Fibroblast of lung (primary cell): ENCODE measurements around the gene TBX6. TPM values are rescaled to one million over a fixed set of nuclear protein-coding genes. Genes with fewer than 3 reads are reported as not detected.

Source experiments
- DNase-seq, 2 donors: peaks; one replicate each; pipeline versions ENCODE4 v3.0.0 to v3.0.0-alpha.2; 2010; ENCODE audit warnings: low read depth in 2 of 2
- H2AFZ ChIP-seq: 2 replicates; pipeline ENCODE4 v1.5.1; 2012; ENCODE audit warnings: low read length, control low read depth, inconsistent platforms
- H3K27ac ChIP-seq: 2 replicates; pipeline ENCODE4 v1.5.1; 2011; ENCODE audit warnings: low read length, control low read depth; ENCODE audit not compliant: insufficient read depth
- H3K27me3 ChIP-seq: 2 replicates; pipeline ENCODE4 v1.5.1; 2011; ENCODE audit warnings: mild to moderate bottlenecking, low read length; ENCODE audit not compliant: control insufficient read depth, insufficient read depth
- H3K36me3 ChIP-seq: 2 replicates; pipeline ENCODE4 v1.5.1; 2011; ENCODE audit warnings: low read length; ENCODE audit not compliant: control insufficient read depth, insufficient read depth
- H3K4me1 ChIP-seq: 2 replicates; pipeline ENCODE4 v1.5.1; 2011; ENCODE audit warnings: low read length; ENCODE audit not compliant: control insufficient read depth, insufficient read depth; ENCODE audit errors: extremely low read depth
- H3K4me2 ChIP-seq: 2 replicates; pipeline ENCODE4 v1.5.1; 2011; ENCODE audit warnings: low read length, control low read depth; ENCODE audit not compliant: insufficient read depth; ENCODE audit errors: extremely low read depth
- H3K4me3 ChIP-seq, 4 experiments: fragments of 200-600 bp in 1 of 4; sonication (generic) in 1 of 4; replicated peaks in 1 of 4; 2 replicates each; pipeline ENCODE4 v1.5.1; 2011 to 2016; ENCODE audit warnings: low read length in 4 of 4, low read depth in 3 of 4, mild to moderate bottlenecking in 3 of 4, control low read depth in 2 of 4, inconsistent platforms in 1 of 4, mixed read lengths in 1 of 4; ENCODE audit not compliant: insufficient read depth in 1 of 4; ENCODE audit errors: control extremely low read depth in 1 of 4
- H3K79me2 ChIP-seq: 2 replicates; pipeline ENCODE4 v1.5.1; 2012; ENCODE audit warnings: mild to moderate bottlenecking, low read length, inconsistent platforms; ENCODE audit not compliant: control insufficient read depth, insufficient read depth
- H3K9ac ChIP-seq: 2 replicates; pipeline ENCODE4 v1.5.1; 2011; ENCODE audit warnings: mild to moderate bottlenecking, low read length, control low read depth; ENCODE audit not compliant: insufficient read depth
- H3K9me3 ChIP-seq: 2 replicates; pipeline ENCODE4 v1.5.1; 2012; ENCODE audit warnings: low read depth, low read length; ENCODE audit not compliant: control insufficient read depth, insufficient read depth
- H4K20me1 ChIP-seq: 2 replicates; pipeline ENCODE4 v1.5.1; 2011; ENCODE audit warnings: low read length; ENCODE audit not compliant: control insufficient read depth, insufficient read depth; ENCODE audit errors: extremely low read depth
- EZH2 ChIP-seq: IDR thresholded peaks from 2 replicates; pipeline ENCODE4 v1.5.1; 2012; ENCODE audit warnings: low read length, control low read depth, mild to moderate bottlenecking; ENCODE audit errors: missing control alignments
- polyA plus RNA-seq, 2 donors: library from polyadenylated mRNA; depleted of rRNA in 1 of 2; stranded (reverse) in 1 of 2; unstranded in 1 of 2; fragments of >200 nt; gene quantifications; 2 replicates each; pipeline ENCODE4 v1.2.1, GENCODE V29; 2011 to 2012; ENCODE audit warnings: missing spikeins in 1 of 2
- total RNA-seq: library from RNA; depleted of rRNA; stranded (reverse); fragments of >200 nt; gene quantifications from 2 replicates; pipeline ENCODE4 v1.2.1, GENCODE V29; 2014
- TF ChIP-seq, protein P1 (sequence below), 2 donors: IDR thresholded peaks in 1 of 2; conservative IDR thresholded peaks in 1 of 2; 1 replicate in 1 of 2; 2 replicates in 1 of 2; pipeline ENCODE4 v1.5.1; 2011 to 2012; ENCODE audit warnings: low read length in 2 of 2, control low read depth in 1 of 2, inconsistent platforms in 1 of 2, low read depth in 1 of 2, mild to moderate bottlenecking in 1 of 2

TBX6 gene
- total and polyA plus RNA-seq, 2 donors (not counting 1 experiment from before 2014, with no cell fraction given) = 0.33 TPM; not detected in 1

DNA sequence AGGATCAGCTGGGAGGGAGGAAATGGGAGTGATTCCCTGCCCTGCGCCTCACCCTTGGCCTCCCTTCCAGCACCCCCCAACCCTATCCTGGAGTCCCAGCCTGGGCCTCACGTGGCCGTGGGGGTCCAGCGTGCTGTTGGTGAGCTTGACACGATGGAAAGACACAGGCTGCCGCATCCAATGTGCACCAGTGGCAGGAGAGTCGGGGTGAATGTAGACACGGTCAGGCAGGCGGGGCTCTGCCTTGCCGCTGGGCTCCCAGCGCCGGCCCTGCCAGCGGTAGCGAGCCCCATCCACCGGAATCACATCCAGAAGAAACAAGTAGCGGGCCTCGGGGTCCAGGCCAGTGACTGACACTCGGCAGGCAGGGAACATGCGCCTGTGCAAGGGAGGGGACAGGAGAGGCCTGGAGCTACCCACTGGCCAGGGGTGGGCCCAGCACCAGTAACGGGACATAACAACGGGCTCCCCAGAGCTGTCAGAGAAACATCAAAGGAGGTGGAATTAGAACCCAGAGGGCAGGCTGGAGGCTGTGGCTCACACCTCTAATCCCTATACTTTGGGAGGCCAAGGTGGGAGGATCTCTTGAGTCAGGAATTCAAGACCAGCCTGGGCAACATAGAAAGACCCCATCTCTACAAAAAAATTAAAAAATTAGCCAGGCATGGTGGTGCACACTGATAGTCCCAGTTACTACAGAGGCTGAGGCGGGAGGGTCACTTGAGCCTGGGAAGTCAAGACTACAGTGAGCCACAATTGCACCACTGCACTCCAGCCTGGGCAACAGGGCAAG, 2.7 kb downstream of the TBX6 start:
- H3K27ac ChIP-seq = no peak overlapping the region
- no peaks in the 10 kb centered on the region for H3K79me2 ChIP-seq
- no peak overlapping the region for H3K9ac ChIP-seq
- H3K4me2 ChIP-seq = no peak overlapping the region
- peaks cover 13% of the 10 kb centered on the region for H3K36me3 ChIP-seq
- no peak overlapping the region for H2AFZ ChIP-seq
- no peak overlapping the region for H3K4me3 ChIP-seq
- DNase-seq = no peak
- no peaks in the 10 kb centered on the region for H3K27me3 ChIP-seq
- no peaks in the 10 kb centered on the region for H4K20me1 ChIP-seq
- H3K9me3 ChIP-seq = no peaks in the 10 kb centered on the region
- H3K4me1 ChIP-seq = peaks cover 14% of the 10 kb centered on the region
- TF ChIP-seq, protein P1, sequence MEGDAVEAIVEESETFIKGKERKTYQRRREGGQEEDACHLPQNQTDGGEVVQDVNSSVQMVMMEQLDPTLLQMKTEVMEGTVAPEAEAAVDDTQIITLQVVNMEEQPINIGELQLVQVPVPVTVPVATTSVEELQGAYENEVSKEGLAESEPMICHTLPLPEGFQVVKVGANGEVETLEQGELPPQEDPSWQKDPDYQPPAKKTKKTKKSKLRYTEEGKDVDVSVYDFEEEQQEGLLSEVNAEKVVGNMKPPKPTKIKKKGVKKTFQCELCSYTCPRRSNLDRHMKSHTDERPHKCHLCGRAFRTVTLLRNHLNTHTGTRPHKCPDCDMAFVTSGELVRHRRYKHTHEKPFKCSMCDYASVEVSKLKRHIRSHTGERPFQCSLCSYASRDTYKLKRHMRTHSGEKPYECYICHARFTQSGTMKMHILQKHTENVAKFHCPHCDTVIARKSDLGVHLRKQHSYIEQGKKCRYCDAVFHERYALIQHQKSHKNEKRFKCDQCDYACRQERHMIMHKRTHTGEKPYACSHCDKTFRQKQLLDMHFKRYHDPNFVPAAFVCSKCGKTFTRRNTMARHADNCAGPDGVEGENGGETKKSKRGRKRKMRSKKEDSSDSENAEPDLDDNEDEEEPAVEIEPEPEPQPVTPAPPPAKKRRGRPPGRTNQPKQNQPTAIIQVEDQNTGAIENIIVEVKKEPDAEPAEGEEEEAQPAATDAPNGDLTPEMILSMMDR (conservative IDR thresholded peaks at IDR 0.05 in 1 of 2, IDR thresholded peaks at IDR 0.05 in 1 of 2; ENCODE audit: low read depth in 1 of 2, low read length in 2 of 2) = no peak
- no peak for TF ChIP-seq EZH2

DNA sequence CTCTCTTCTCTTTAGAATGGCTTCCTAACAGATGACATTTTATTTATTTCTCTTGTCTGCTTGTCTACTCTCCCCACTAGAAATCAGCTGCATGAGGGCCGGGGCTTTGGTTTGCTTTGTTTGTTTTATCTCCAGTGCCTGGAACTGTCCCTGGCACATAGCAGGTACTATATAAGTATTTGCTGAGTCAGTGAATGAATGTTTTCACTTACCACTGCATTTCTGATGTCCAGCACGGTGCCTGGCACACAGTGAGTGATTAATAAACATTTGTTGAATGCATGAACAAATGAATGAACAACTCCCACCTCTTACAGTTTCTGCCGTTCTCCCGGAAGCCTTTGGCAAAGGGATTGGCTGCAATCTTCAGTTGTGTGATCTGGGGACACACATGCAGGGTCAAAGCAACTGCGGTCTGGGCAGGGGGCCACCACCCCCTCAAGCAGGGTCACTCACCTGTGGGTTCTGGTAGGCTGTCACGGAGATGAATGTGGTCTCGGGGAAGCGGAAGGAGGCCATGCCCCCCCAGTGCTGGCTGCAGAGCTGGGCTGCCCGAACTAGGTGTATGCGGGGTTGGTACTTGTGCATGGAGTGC, 3.4 kb downstream of the TBX6 start:
- no peak for DNase-seq
- Histone ChIP-seq H3K9me3 (no peaks in the 10 kb centered on the region), H3K36me3 (peaks cover 20% of the 10 kb centered on the region), H3K4me3 (no peak overlapping the region), H4K20me1 (no peaks in the 10 kb centered on the region), H3K79me2 (no peaks in the 10 kb centered on the region), H3K27me3 (no peaks in the 10 kb centered on the region), H3K27ac (no peak overlapping the region), H3K9ac (no peak overlapping the region), H3K4me1 (peaks cover 14% of the 10 kb centered on the region), H3K4me2 (no peak overlapping the region), H2AFZ (no peak overlapping the region)
- TF ChIP-seq EZH2 = no peak
- TF ChIP-seq, protein P1 (conservative IDR thresholded peaks at IDR 0.05 in 1 of 2, IDR thresholded peaks at IDR 0.05 in 1 of 2; ENCODE audit: low read depth in 1 of 2, low read length in 2 of 2) = no peak

DNA sequence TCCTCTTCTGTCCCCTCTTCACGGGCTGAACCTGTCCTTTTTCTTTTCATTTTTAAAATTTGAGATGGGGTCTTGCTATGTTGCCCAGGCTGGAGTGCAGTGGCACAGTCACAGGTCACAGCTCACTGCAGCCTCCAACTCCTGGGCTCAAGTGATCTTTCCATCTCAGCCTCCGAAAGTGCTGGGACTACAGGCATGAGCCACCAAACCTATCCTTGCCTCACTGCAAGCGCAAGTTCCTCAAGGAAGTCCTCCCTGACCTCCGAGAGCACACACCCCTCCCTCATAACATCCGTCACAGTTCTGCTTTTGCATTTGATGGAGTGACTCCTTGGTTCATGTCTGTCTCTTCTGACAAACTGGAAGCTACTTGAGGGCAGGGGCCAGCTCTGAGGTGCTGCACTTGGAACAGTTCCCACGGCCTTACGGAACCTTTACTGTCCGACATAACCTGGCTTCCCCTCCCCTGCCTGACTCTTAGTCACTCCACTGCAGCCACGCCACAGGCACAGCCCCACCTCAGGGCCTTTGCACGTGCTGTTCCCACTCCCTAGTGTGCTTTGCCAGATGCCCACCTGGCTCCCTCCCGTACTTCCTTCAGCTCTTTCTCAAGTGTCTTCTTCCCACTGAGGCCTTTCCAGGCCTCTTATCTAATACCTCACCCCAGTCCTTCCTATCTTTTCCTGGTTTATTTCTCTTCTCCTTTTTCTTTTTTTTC, 4.4 kb downstream of the TBX6 start:
- no peak for TF ChIP-seq EZH2
- TF ChIP-seq, protein P1 (conservative IDR thresholded peaks at IDR 0.05 in 1 of 2, IDR thresholded peaks at IDR 0.05 in 1 of 2; ENCODE audit: low read depth in 1 of 2, low read length in 2 of 2) = no peak
- Histone ChIP-seq H3K36me3 (peaks cover 30% of the 10 kb centered on the region), H3K4me2 (no peak overlapping the region), H2AFZ (no peak overlapping the region), H3K79me2 (no peaks in the 10 kb centered on the region), H3K9ac (no peak overlapping the region), H3K4me3 (no peak overlapping the region), H3K4me1 (peaks cover 11% of the 10 kb centered on the region), H4K20me1 (no peaks in the 10 kb centered on the region), H3K27ac (no peak overlapping the region), H3K27me3 (no peaks in the 10 kb centered on the region), H3K9me3 (no peaks in the 10 kb centered on the region)
- DNase-seq = no peak
